ENCODE results near the gene CFAP74. TPM values are rescaled to one million over a fixed set of nuclear protein-coding genes. Genes with fewer than 3 reads are reported as not detected.

Gene CFAP74
- total RNA-seq, 1 donor, result not detected

- peak; percentile 8 for DNase-seq (ENCODE audit: low read depth)
- TF ChIP-seq CTCF (IDR thresholded peaks at IDR 0.05; ENCODE audit: insufficient read depth, low read length), result peak; percentile 83
Measured at GRCh38 chr1:1943834-1944570, 59.6 kb downstream of the CFAP74 start.

GRCh38 chr1:1942753-1943656 is 60.6 kb downstream of the CFAP74 start:
- no peak overlapping the region for H3K4me3 ChIP-seq (ENCODE audit: low read depth, low read length)
- TF ChIP-seq CTCF (IDR thresholded peaks at IDR 0.05; ENCODE audit: insufficient read depth, low read length), result no peak
- DNase-seq (ENCODE audit: low read depth), result no peak

More at GRCh38 chr1:1943834-1944570, 59.6 kb downstream of the CFAP74 start:
- H3K4me3 ChIP-seq (ENCODE audit: low read depth, low read length), result no peak overlapping the region

- DNase-seq (ENCODE audit: low read depth), result no peak
- TF ChIP-seq CTCF (IDR thresholded peaks at IDR 0.05; ENCODE audit: insufficient read depth, low read length), result no peak
- H3K4me3 ChIP-seq (ENCODE audit: low read depth, low read length), result no peak overlapping the region
Measured at GRCh38 chr1:1941868-1942752, 61.5 kb downstream of the CFAP74 start.

GRCh38 chr1:1941211-1941841 is 62.3 kb downstream of the CFAP74 start:
- no peak for DNase-seq (ENCODE audit: low read depth)
- H3K4me3 ChIP-seq (ENCODE audit: low read depth, low read length), result no peak overlapping the region
- no peak for TF ChIP-seq CTCF (IDR thresholded peaks at IDR 0.05; ENCODE audit: insufficient read depth, low read length)

- no peak for DNase-seq (ENCODE audit: low read depth)
- no peak overlapping the region for H3K4me3 ChIP-seq (ENCODE audit: low read depth, low read length)
- TF ChIP-seq CTCF (IDR thresholded peaks at IDR 0.05; ENCODE audit: insufficient read depth, low read length), result no peak
Measured at GRCh38 chr1:1940123-1940425, 63.5 kb downstream of the CFAP74 start.
